NB4 (cell line): ENCODE data around the gene BTG4.

Experiments
- MYC ChIP-seq: IDR thresholded peaks from 2 replicates; pipeline ENCODE4 v1.6.1; 2011; ENCODE audit warnings: low read depth, low read length
- POLR2A ChIP-seq: IDR thresholded peaks from 2 replicates; pipeline ENCODE4 v1.6.1; 2011; ENCODE audit warnings: mild to moderate bottlenecking; ENCODE audit not compliant: insufficient read length; ENCODE audit errors: extremely low read depth

DNA sequence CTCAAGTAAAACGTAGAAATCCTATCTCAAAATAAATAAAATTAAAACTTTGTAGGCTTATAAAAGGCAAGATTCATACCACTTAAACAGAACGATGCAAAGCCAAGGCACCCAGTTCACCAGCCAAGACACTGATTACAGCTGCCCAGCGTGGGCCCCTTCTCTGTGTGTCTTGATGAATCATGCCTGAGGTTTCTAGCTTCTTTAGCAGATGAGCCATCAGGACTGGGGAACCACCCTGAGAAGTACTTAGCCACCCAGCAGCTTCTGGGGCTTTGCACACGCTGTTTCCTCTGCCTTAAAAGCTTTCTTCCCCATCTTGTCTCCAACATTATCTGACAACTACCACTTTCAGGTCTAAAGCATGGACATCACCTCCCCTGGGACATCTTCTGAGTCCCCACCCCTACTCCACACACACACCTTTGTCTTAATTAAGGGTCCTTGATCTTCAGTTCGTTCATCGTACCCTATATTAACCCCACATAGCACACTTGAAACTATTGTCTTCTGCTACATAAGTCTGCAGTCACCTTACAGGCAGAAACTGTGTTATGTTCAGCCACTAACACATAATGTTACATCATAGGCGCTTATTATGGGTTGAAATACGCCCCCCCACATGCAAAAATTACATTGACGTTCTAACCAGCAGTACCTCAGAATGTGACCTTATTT is 19.6 kb upstream of the BTG4 start:
- TF ChIP-seq MYC: peak; percentile 70; the same call in 1 of the 2 replicates
- TF ChIP-seq POLR2A: no peak
